NOMO-1 (cell line): ENCODE results near the gene TMEM101.
"Not testable (repeated sequence)": the region's sequence is repeated elsewhere in the genome, so short reads cannot be mapped to it uniquely, and the experiment has no call there.

ENCODE experiments used
- DNase-seq, 2 experiments: peaks; one replicate each; lab custom pipeline; 2025; ENCODE audit not compliant: unreplicated experiment in 2 of 2; lab: John Stamatoyannopoulos, UW

The TMEM101 gene

GRCh38 chr17:43976963-43977837 is 37.6 kb downstream of the TMEM101 start:
- DNase-seq, result no peak

GRCh38 chr17:43975898-43976297 is 38.9 kb downstream of the TMEM101 start:
- no peak for DNase-seq

- DNase-seq, result no peak
These were observed 40.1 kb downstream of the TMEM101 start for GRCh38 chr17:43974382-43975266.

- DNase-seq, result not testable (repeated sequence)
These were observed 42.1 kb downstream of the TMEM101 start for GRCh38 chr17:43972444-43973212.

- DNase-seq, result not testable (repeated sequence)
These were observed 43.3 kb downstream of the TMEM101 start for GRCh38 chr17:43971436-43971835.

GRCh38 chr17:43970366-43970765 is 44.4 kb downstream of the TMEM101 start:
- DNase-seq, result no peak

- DNase-seq, result no peak
These were observed 47.4 kb downstream of the TMEM101 start for GRCh38 chr17:43967251-43967875.

GRCh38 chr17:43966276-43966675 is 48.5 kb downstream of the TMEM101 start:
- no peak for DNase-seq

GRCh38 chr17:43962479-43962878 is 52.3 kb downstream of the TMEM101 start:
- DNase-seq, result no peak

- no peak for DNase-seq
These were observed 52.8 kb downstream of the TMEM101 start for GRCh38 chr17:43961954-43962353.

GRCh38 chr17:43961292-43961691 is 53.5 kb downstream of the TMEM101 start:
- DNase-seq, result not testable (repeated sequence)
